WTC11 (cell line): Measurements from ENCODE around the gene GEMIN2.

Experiments used
- CREB1 ChIP-seq: sonication (generic); formaldehyde crosslinking; IDR thresholded peaks from 2 replicates; pipeline ENCODE4 v1.8.0; 2023; ENCODE audit warnings: mild to moderate bottlenecking, missing genetic modification reagents
- NR3C1 ChIP-seq: sonication (generic); formaldehyde crosslinking; conservative IDR thresholded peaks from 2 replicates; pipeline ENCODE4 v1.8.1; 2023; ENCODE audit warnings: low read depth, mild to moderate bottlenecking, missing genetic modification reagents
- ZNF263 ChIP-seq: sonication (generic); formaldehyde crosslinking; IDR thresholded peaks from 2 replicates; pipeline ENCODE4 v1.8.1; 2022; ENCODE audit warnings: low read depth, mild to moderate bottlenecking, moderate library complexity, missing genetic modification reagents
- ZNF416 ChIP-seq: fragments of 250-450 bp; sonication (Bioruptor Pico); IDR thresholded peaks from 2 replicates; pipeline ENCODE4 v1.9.0; 2021; ENCODE audit warnings: mild to moderate bottlenecking, inconsistent platforms
- TF ChIP-seq, protein P1 (sequence below): sonication (generic); formaldehyde crosslinking; IDR thresholded peaks from 2 replicates; pipeline ENCODE4 v1.8.1; 2023; ENCODE audit warnings: mild to moderate bottlenecking, missing genetic modification reagents, moderate library complexity
- TF ChIP-seq, protein P2 (sequence below): fragments of 200-600 bp; IDR thresholded peaks from 2 replicates; pipeline ENCODE4 v1.8.0; 2022; ENCODE audit warnings: antibody characterized with exemption
- TF ChIP-seq, protein P3 (sequence below): fragments of 250-450 bp; sonication (Bioruptor Pico); IDR thresholded peaks from 2 replicates; pipeline ENCODE4 v2.1.2; 2022; ENCODE audit warnings: mild to moderate bottlenecking, moderate library complexity
- TF ChIP-seq, protein P4 (sequence below): sonication (generic); formaldehyde crosslinking; conservative IDR thresholded peaks from 2 replicates; pipeline ENCODE4 v1.8.1; 2022; ENCODE audit warnings: mild to moderate bottlenecking, missing genetic modification reagents
- TF ChIP-seq, protein P5 (sequence below): sonication (generic); formaldehyde crosslinking; IDR thresholded peaks from 2 replicates; pipeline ENCODE4 v1.8.1; 2022; ENCODE audit warnings: low read depth, missing genetic modification reagents, borderline replicate concordance
- TF ChIP-seq, protein P6 (sequence below): sonication (generic); formaldehyde crosslinking; IDR thresholded peaks from 2 replicates; pipeline ENCODE4 v1.8.0; 2022; ENCODE audit warnings: mild to moderate bottlenecking, missing genetic modification reagents
- TF ChIP-seq, protein P7 (sequence below): sonication (generic); formaldehyde crosslinking; IDR thresholded peaks from 2 replicates; pipeline ENCODE4 v1.8.1; 2023; ENCODE audit warnings: mild to moderate bottlenecking, missing genetic modification reagents

DNA sequence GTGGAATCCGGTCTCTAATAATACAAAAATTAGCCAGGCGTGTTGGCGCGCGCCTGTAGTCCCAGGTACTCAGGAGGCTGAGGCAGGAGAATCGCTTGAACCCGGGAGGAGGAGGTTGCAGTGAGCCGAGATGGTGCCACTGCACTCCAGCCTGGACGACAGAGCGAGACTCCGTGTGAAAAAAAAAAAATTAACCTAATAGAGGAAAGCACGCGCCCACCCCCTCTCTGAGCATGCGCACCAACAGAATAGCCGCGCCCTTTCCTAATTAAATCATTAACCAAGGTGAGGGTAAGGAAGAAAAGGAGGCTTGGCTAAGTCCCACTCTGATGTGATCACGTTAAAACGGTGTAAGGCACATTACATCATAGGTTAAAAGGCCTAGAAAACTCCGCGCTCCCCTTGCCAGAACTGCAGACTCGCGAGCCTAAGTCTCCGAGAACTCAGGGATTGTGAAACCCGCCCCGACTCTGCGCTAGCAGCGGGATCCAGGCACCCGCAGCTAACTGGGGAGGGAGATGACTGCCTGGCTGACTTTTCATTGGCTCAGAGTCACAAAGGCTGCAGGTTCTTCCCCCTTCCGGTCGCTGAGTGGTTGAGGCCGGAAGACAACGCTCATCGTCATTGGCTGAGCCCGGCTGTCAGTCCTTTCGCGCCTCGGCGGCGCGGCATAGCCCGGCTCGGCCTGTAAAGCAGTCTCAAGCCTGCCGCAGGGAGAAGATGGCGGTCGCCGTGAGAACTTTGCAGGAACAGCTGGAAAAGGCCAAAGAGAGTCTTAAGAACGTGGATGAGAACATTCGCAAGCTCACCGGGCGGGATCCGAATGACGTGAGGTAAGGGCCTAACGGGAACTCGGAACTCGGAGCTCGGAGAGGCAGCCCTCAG lies 60.7 kb downstream of the GEMIN2 start, which contains the start of gene PNN:
- TF ChIP-seq ZNF416 (CRISPR knock-in tag) = no peak
- no peak for TF ChIP-seq CREB1
- TF ChIP-seq, protein P1, sequence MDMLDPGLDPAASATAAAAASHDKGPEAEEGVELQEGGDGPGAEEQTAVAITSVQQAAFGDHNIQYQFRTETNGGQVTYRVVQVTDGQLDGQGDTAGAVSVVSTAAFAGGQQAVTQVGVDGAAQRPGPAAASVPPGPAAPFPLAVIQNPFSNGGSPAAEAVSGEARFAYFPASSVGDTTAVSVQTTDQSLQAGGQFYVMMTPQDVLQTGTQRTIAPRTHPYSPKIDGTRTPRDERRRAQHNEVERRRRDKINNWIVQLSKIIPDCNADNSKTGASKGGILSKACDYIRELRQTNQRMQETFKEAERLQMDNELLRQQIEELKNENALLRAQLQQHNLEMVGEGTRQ (CRISPR knock-in tag) = 0 out of 2 replicates have a peak, but pooled peaks have one; percentile 26
- TF ChIP-seq, protein P2, sequence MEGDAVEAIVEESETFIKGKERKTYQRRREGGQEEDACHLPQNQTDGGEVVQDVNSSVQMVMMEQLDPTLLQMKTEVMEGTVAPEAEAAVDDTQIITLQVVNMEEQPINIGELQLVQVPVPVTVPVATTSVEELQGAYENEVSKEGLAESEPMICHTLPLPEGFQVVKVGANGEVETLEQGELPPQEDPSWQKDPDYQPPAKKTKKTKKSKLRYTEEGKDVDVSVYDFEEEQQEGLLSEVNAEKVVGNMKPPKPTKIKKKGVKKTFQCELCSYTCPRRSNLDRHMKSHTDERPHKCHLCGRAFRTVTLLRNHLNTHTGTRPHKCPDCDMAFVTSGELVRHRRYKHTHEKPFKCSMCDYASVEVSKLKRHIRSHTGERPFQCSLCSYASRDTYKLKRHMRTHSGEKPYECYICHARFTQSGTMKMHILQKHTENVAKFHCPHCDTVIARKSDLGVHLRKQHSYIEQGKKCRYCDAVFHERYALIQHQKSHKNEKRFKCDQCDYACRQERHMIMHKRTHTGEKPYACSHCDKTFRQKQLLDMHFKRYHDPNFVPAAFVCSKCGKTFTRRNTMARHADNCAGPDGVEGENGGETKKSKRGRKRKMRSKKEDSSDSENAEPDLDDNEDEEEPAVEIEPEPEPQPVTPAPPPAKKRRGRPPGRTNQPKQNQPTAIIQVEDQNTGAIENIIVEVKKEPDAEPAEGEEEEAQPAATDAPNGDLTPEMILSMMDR = no peak
- TF ChIP-seq, protein P3, sequence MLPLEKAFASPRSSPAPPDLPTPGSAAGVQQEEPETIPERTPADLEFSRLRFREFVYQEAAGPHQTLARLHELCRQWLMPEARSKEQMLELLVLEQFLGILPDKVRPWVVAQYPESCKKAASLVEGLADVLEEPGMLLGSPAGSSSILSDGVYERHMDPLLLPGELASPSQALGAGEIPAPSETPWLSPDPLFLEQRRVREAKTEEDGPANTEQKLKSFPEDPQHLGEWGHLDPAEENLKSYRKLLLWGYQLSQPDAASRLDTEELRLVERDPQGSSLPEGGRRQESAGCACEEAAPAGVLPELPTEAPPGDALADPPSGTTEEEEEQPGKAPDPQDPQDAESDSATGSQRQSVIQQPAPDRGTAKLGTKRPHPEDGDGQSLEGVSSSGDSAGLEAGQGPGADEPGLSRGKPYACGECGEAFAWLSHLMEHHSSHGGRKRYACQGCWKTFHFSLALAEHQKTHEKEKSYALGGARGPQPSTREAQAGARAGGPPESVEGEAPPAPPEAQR = no peak
- TF ChIP-seq, protein P4, sequence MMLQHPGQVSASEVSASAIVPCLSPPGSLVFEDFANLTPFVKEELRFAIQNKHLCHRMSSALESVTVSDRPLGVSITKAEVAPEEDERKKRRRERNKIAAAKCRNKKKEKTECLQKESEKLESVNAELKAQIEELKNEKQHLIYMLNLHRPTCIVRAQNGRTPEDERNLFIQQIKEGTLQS (CRISPR knock-in tag) = no peak
- TF ChIP-seq, protein P5, sequence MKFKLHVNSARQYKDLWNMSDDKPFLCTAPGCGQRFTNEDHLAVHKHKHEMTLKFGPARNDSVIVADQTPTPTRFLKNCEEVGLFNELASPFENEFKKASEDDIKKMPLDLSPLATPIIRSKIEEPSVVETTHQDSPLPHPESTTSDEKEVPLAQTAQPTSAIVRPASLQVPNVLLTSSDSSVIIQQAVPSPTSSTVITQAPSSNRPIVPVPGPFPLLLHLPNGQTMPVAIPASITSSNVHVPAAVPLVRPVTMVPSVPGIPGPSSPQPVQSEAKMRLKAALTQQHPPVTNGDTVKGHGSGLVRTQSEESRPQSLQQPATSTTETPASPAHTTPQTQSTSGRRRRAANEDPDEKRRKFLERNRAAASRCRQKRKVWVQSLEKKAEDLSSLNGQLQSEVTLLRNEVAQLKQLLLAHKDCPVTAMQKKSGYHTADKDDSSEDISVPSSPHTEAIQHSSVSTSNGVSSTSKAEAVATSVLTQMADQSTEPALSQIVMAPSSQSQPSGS = no peak
- TF ChIP-seq NR3C1 (CRISPR knock-in tag) = no peak
- TF ChIP-seq, protein P6, sequence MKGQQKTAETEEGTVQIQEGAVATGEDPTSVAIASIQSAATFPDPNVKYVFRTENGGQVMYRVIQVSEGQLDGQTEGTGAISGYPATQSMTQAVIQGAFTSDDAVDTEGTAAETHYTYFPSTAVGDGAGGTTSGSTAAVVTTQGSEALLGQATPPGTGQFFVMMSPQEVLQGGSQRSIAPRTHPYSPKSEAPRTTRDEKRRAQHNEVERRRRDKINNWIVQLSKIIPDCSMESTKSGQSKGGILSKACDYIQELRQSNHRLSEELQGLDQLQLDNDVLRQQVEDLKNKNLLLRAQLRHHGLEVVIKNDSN (CRISPR knock-in tag) = no peak
- no peak for TF ChIP-seq ZNF263 (CRISPR knock-in tag)
- TF ChIP-seq, protein P7, sequence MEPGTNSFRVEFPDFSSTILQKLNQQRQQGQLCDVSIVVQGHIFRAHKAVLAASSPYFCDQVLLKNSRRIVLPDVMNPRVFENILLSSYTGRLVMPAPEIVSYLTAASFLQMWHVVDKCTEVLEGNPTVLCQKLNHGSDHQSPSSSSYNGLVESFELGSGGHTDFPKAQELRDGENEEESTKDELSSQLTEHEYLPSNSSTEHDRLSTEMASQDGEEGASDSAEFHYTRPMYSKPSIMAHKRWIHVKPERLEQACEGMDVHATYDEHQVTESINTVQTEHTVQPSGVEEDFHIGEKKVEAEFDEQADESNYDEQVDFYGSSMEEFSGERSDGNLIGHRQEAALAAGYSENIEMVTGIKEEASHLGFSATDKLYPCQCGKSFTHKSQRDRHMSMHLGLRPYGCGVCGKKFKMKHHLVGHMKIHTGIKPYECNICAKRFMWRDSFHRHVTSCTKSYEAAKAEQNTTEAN = 0 out of 2 replicates have a peak, but pooled peaks have one; percentile 4
